ENCODE data around the gene TET1. TPM values are rescaled to one million over a fixed set of nuclear protein-coding genes. Genes with fewer than 3 reads are reported as not detected.

TET1 gene
- total RNA-seq, 1 donor from 2014 or later: 15.1 TPM

- H3K4me1 ChIP-seq (ENCODE audit: control insufficient read depth in 3 of 3, insufficient read depth in 3 of 3, low read length in 3 of 3): peaks cover 4 to 21% (median 15%) of the 10 kb centered on the region in 3 donors
- no peaks in the 10 kb centered on the region for H3K9me3 ChIP-seq (ENCODE audit: control insufficient read depth in 3 of 3, low read length in 3 of 3)
- H3K27ac ChIP-seq (ENCODE audit: low read depth, low read length): no peak overlapping the region
- peak overlapping the region in 1 of 3 donors; percentile 8 for H3K9ac ChIP-seq (ENCODE audit: low read depth in 1 of 3, low read length in 3 of 3)
- no peak overlapping the region for H3K4me3 ChIP-seq (ENCODE audit: low read length in 3 of 3)
- H3K27me3 ChIP-seq (ENCODE audit: control insufficient read depth in 3 of 3, insufficient read depth in 3 of 3, low read length in 3 of 3): no peaks in the 10 kb centered on the region
- H3K36me3 ChIP-seq (ENCODE audit: control insufficient read depth in 3 of 3, insufficient read depth in 3 of 3, low read length in 3 of 3): no peaks in the 10 kb centered on the region
These were observed 16.9 kb upstream of the TET1 start for GRCh38 chr10:68543004-68543918.

GRCh38 chr10:68550747-68551411, 9.3 kb upstream of the TET1 start:
- Histone ChIP-seq H3K4me1 (ENCODE audit: control insufficient read depth in 3 of 3, insufficient read depth in 3 of 3, low read length in 3 of 3) (no peaks in the 10 kb centered on the region), H3K9ac (ENCODE audit: low read depth in 1 of 3, low read length in 3 of 3) (no peak overlapping the region), H3K9me3 (ENCODE audit: control insufficient read depth in 3 of 3, low read length in 3 of 3) (no peaks in the 10 kb centered on the region), H3K4me3 (ENCODE audit: low read length in 3 of 3) (no peak overlapping the region), H3K36me3 (ENCODE audit: control insufficient read depth in 3 of 3, insufficient read depth in 3 of 3, low read length in 3 of 3) (no peaks in the 10 kb centered on the region), H3K27ac (ENCODE audit: low read depth, low read length) (no peak overlapping the region), H3K27me3 (ENCODE audit: control insufficient read depth in 3 of 3, insufficient read depth in 3 of 3, low read length in 3 of 3) (no peaks in the 10 kb centered on the region)

- H3K9ac ChIP-seq (ENCODE audit: low read depth in 1 of 3, low read length in 3 of 3): no peak overlapping the region
- H3K4me3 ChIP-seq (ENCODE audit: low read length in 3 of 3): no peak overlapping the region
- H3K27ac ChIP-seq (ENCODE audit: low read depth, low read length): no peak overlapping the region
- H3K36me3 ChIP-seq (ENCODE audit: control insufficient read depth in 3 of 3, insufficient read depth in 3 of 3, low read length in 3 of 3): no peaks in the 10 kb centered on the region
- H3K9me3 ChIP-seq (ENCODE audit: control insufficient read depth in 3 of 3, low read length in 3 of 3): no peaks in the 10 kb centered on the region
- H3K27me3 ChIP-seq (ENCODE audit: control insufficient read depth in 3 of 3, insufficient read depth in 3 of 3, low read length in 3 of 3): no peaks in the 10 kb centered on the region
- H3K4me1 ChIP-seq (ENCODE audit: control insufficient read depth in 3 of 3, insufficient read depth in 3 of 3, low read length in 3 of 3): no peaks in the 10 kb centered on the region
These were observed 7.0 kb upstream of the TET1 start for GRCh38 chr10:68553138-68553537.

GRCh38 chr10:68553599-68553998, 6.5 kb upstream of the TET1 start:
- Histone ChIP-seq H3K9me3 (ENCODE audit: control insufficient read depth in 3 of 3, low read length in 3 of 3) (no peaks in the 10 kb centered on the region), H3K36me3 (ENCODE audit: control insufficient read depth in 3 of 3, insufficient read depth in 3 of 3, low read length in 3 of 3) (no peaks in the 10 kb centered on the region)

GRCh38 chr10:68558478-68558877, 1.7 kb upstream of the TET1 start:
- no peak overlapping the region for H3K27ac ChIP-seq (ENCODE audit: low read depth, low read length)
- peaks cover 0 to 12% (median 4%) of the 10 kb centered on the region in 3 donors for H3K4me1 ChIP-seq (ENCODE audit: control insufficient read depth in 3 of 3, insufficient read depth in 3 of 3, low read length in 3 of 3)
- no peak overlapping the region for H3K4me3 ChIP-seq (ENCODE audit: low read length in 3 of 3)
- no peaks in the 10 kb centered on the region for H3K9me3 ChIP-seq (ENCODE audit: control insufficient read depth in 3 of 3, low read length in 3 of 3)
- H3K9ac ChIP-seq (ENCODE audit: low read depth in 1 of 3, low read length in 3 of 3): no peak overlapping the region
- peaks cover 0 to 16% (median 8%) of the 10 kb centered on the region in 3 donors for H3K27me3 ChIP-seq (ENCODE audit: control insufficient read depth in 3 of 3, insufficient read depth in 3 of 3, low read length in 3 of 3)
- H3K36me3 ChIP-seq (ENCODE audit: control insufficient read depth in 3 of 3, insufficient read depth in 3 of 3, low read length in 3 of 3): no peaks in the 10 kb centered on the region

More at GRCh38 chr10:68553599-68553998, 6.5 kb upstream of the TET1 start:
- no peak overlapping the region for H3K27ac ChIP-seq (ENCODE audit: low read depth, low read length)
- H3K4me3 ChIP-seq (ENCODE audit: low read length in 3 of 3): no peak overlapping the region
- no peak overlapping the region for H3K9ac ChIP-seq (ENCODE audit: low read depth in 1 of 3, low read length in 3 of 3)
- no peaks in the 10 kb centered on the region for H3K4me1 ChIP-seq (ENCODE audit: control insufficient read depth in 3 of 3, insufficient read depth in 3 of 3, low read length in 3 of 3)
- H3K27me3 ChIP-seq (ENCODE audit: control insufficient read depth in 3 of 3, insufficient read depth in 3 of 3, low read length in 3 of 3): no peaks in the 10 kb centered on the region

GRCh38 chr10:68559251-68559650, 886 bp upstream of the TET1 start:
- Histone ChIP-seq H3K27me3 (ENCODE audit: control insufficient read depth in 3 of 3, insufficient read depth in 3 of 3, low read length in 3 of 3) (peaks cover 0 to 17% (median 8%) of the 10 kb centered on the region in 3 donors), H3K4me1 (ENCODE audit: control insufficient read depth in 3 of 3, insufficient read depth in 3 of 3, low read length in 3 of 3) (peaks cover 0 to 12% (median 4%) of the 10 kb centered on the region in 3 donors), H3K4me3 (ENCODE audit: low read length in 3 of 3) (peak overlapping the region in 1 of 3 donors; percentile 72), H3K9me3 (ENCODE audit: control insufficient read depth in 3 of 3, low read length in 3 of 3) (no peaks in the 10 kb centered on the region), H3K27ac (ENCODE audit: low read depth, low read length) (no peak overlapping the region), H3K9ac (ENCODE audit: low read depth in 1 of 3, low read length in 3 of 3) (no peak overlapping the region), H3K36me3 (ENCODE audit: control insufficient read depth in 3 of 3, insufficient read depth in 3 of 3, low read length in 3 of 3) (no peaks in the 10 kb centered on the region)

GRCh38 chr10:68559841-68560185, 324 bp upstream of the TET1 start:
- peak overlapping the region in 2 of 3 donors; percentile 77 to 83 for H3K9ac ChIP-seq (ENCODE audit: low read depth in 1 of 3, low read length in 3 of 3)
- no peaks in the 10 kb centered on the region for H3K36me3 ChIP-seq (ENCODE audit: control insufficient read depth in 3 of 3, insufficient read depth in 3 of 3, low read length in 3 of 3)
- peaks cover 0 to 12% (median 4%) of the 10 kb centered on the region in 3 donors for H3K4me1 ChIP-seq (ENCODE audit: control insufficient read depth in 3 of 3, insufficient read depth in 3 of 3, low read length in 3 of 3)
- no peaks in the 10 kb centered on the region for H3K9me3 ChIP-seq (ENCODE audit: control insufficient read depth in 3 of 3, low read length in 3 of 3)
- peaks cover 0 to 17% (median 8%) of the 10 kb centered on the region in 3 donors for H3K27me3 ChIP-seq (ENCODE audit: control insufficient read depth in 3 of 3, insufficient read depth in 3 of 3, low read length in 3 of 3)
- H3K4me3 ChIP-seq (ENCODE audit: low read length in 3 of 3): peak overlapping the region; percentile 72 to 81 (median 76)
- H3K27ac ChIP-seq (ENCODE audit: low read depth, low read length): no peak overlapping the region

GRCh38 chr10:68560943-68561864, 1.1 kb downstream of the TET1 start:
- H3K27ac ChIP-seq (ENCODE audit: low read depth, low read length): no peak overlapping the region
- H3K4me3 ChIP-seq (ENCODE audit: low read length in 3 of 3): peak overlapping the region; percentile 72 to 81 (median 80)
- H3K4me1 ChIP-seq (ENCODE audit: control insufficient read depth in 3 of 3, insufficient read depth in 3 of 3, low read length in 3 of 3): peaks cover 0 to 12% (median 4%) of the 10 kb centered on the region in 3 donors
- H3K9me3 ChIP-seq (ENCODE audit: control insufficient read depth in 3 of 3, low read length in 3 of 3): no peaks in the 10 kb centered on the region
- H3K27me3 ChIP-seq (ENCODE audit: control insufficient read depth in 3 of 3, insufficient read depth in 3 of 3, low read length in 3 of 3): peaks cover 0 to 17% (median 8%) of the 10 kb centered on the region in 3 donors
- peak overlapping the region; percentile 59 to 83 (median 77) for H3K9ac ChIP-seq (ENCODE audit: low read depth in 1 of 3, low read length in 3 of 3)
- H3K36me3 ChIP-seq (ENCODE audit: control insufficient read depth in 3 of 3, insufficient read depth in 3 of 3, low read length in 3 of 3): no peaks in the 10 kb centered on the region

- Histone ChIP-seq H3K4me3 (ENCODE audit: low read length in 3 of 3) (peak overlapping the region; percentile 41 to 63 (median 49)), H3K36me3 (ENCODE audit: control insufficient read depth in 3 of 3, insufficient read depth in 3 of 3, low read length in 3 of 3) (no peaks in the 10 kb centered on the region), H3K9ac (ENCODE audit: low read depth in 1 of 3, low read length in 3 of 3) (peak overlapping the region; percentile 23 to 41 (median 33)), H3K27ac (ENCODE audit: low read depth, low read length) (no peak overlapping the region), H3K27me3 (ENCODE audit: control insufficient read depth in 3 of 3, insufficient read depth in 3 of 3, low read length in 3 of 3) (peaks cover 0 to 17% (median 8%) of the 10 kb centered on the region in 3 donors), H3K4me1 (ENCODE audit: control insufficient read depth in 3 of 3, insufficient read depth in 3 of 3, low read length in 3 of 3) (peaks cover 0 to 12% (median 4%) of the 10 kb centered on the region in 3 donors), H3K9me3 (ENCODE audit: control insufficient read depth in 3 of 3, low read length in 3 of 3) (no peaks in the 10 kb centered on the region)
These were observed 1.9 kb downstream of the TET1 start for GRCh38 chr10:68561865-68562649.

Data from skeletal muscle tissue (tissue), 4 donors.